Hepatocyte (in vitro differentiated cells): ENCODE data around the gene TOLLIP. TPM values are rescaled to one million over a fixed set of nuclear protein-coding genes. Genes with fewer than 3 reads are reported as not detected.

Experiments
- DNase-seq: peaks from one replicate; pipeline ENCODE4 v3.0.0-alpha.2; 2016; ENCODE audit warnings: low spot score
- H2AFZ ChIP-seq: fragments of 200-600 bp; sonication (generic); 2 replicates; pipeline ENCODE4 v1.6.0; 2016; ENCODE audit warnings: antibody characterized with exemption, mild to moderate bottlenecking
- H3K27ac ChIP-seq: fragments of 200-600 bp; sonication (generic); 2 replicates; pipeline ENCODE4 v1.5.1; 2016; ENCODE audit warnings: mild to moderate bottlenecking
- H3K27me3 ChIP-seq: fragments of 200-600 bp; sonication (generic); 2 replicates; pipeline ENCODE4 v1.6.1; 2016
- H3K36me3 ChIP-seq: fragments of 200-600 bp; sonication (generic); replicated peaks from 2 replicates; pipeline ENCODE4 v1.5.1; 2016; ENCODE audit warnings: low read depth; ENCODE audit not compliant: insufficient read depth
- H3K4me1 ChIP-seq: fragments of 200-600 bp; sonication (generic); 2 replicates; pipeline ENCODE4 v1.5.1; 2016; ENCODE audit warnings: mild to moderate bottlenecking, moderate library complexity; ENCODE audit not compliant: insufficient read depth
- H3K4me2 ChIP-seq: fragments of 200-600 bp; sonication (generic); 2 replicates; pipeline ENCODE4 v1.6.0; 2016
- H3K4me3 ChIP-seq: fragments of 200-600 bp; sonication (generic); 2 replicates; pipeline ENCODE4 v1.5.1; 2016; ENCODE audit warnings: mild to moderate bottlenecking
- H3K79me2 ChIP-seq: fragments of 200-600 bp; sonication (generic); 2 replicates; pipeline ENCODE4 v1.6.0; 2017; ENCODE audit warnings: mild to moderate bottlenecking
- H3K9me2 ChIP-seq: fragments of 200-600 bp; sonication (generic); replicated peaks from 2 replicates; pipeline ENCODE4 v1.6.0; 2017; ENCODE audit warnings: mild to moderate bottlenecking; ENCODE audit not compliant: insufficient read depth
- H3K9me3 ChIP-seq: fragments of 200-600 bp; sonication (generic); 2 replicates; pipeline ENCODE4 v1.5.1; 2016; ENCODE audit warnings: low read depth, mild to moderate bottlenecking
- H4K20me1 ChIP-seq: fragments of 200-600 bp; sonication (generic); 2 replicates; pipeline ENCODE4 v1.6.0; 2016; ENCODE audit warnings: mild to moderate bottlenecking; ENCODE audit not compliant: insufficient read depth, poor library complexity, severe bottlenecking
- EZH2 ChIP-seq: fragments of 200-600 bp; sonication (generic); IDR thresholded peaks from 2 replicates; pipeline ENCODE4 v1.6.1; 2016; ENCODE audit warnings: antibody characterized with exemption, mild to moderate bottlenecking, borderline replicate concordance
- EZH2phosphoT487 ChIP-seq: fragments of 200-600 bp; sonication (generic); IDR thresholded peaks from one replicate; pipeline ENCODE4 v1.6.1; 2018; ENCODE audit warnings: antibody characterized with exemption, mild to moderate bottlenecking, low read depth, moderate library complexity; ENCODE audit not compliant: unreplicated experiment, severe bottlenecking
- WGBS: methylation state at CpG from one replicate; pipeline ENCODE4 v1.1.6; 2016; ENCODE audit warnings: low lambda C conversion rate; ENCODE audit errors: missing lambda C conversion rate; 5-methylcytosine and 5-hydroxymethylcytosine counted together
- polyA plus RNA-seq: library from polyadenylated mRNA; unstranded; fragments of >200 nt; fragmentation: Nextera tagmentation; extraction: Ambion mirVana; gene quantifications from 2 replicates; pipeline ENCODE4 v1.2.1, GENCODE V29; 2016
- total RNA-seq: library from RNA; depleted of rRNA; stranded (reverse); fragments of >200 nt; gene quantifications from 2 replicates; pipeline ENCODE4 v1.2.3, GENCODE V29; 2014
- TF ChIP-seq, protein P1 (sequence below): fragments of 200-600 bp; sonication (generic); IDR thresholded peaks from 2 replicates; pipeline ENCODE4 v1.5.1; 2016; ENCODE audit warnings: antibody characterized with exemption, mild to moderate bottlenecking; ENCODE audit not compliant: poor library complexity

The TOLLIP gene
- total and polyA plus RNA-seq, 2 experiments from 2014 or later, result 33.3 to 80.9 TPM

- Histone ChIP-seq H3K4me3 (no peak overlapping the region), H3K27me3 (peaks cover 4% of the 10 kb centered on the region), H2AFZ (no peak overlapping the region), H3K9me3 (no peaks in the 10 kb centered on the region), H3K9me2 (no peaks in the 10 kb centered on the region), H3K4me2 (peak overlapping the region; percentile 97), H3K79me2 (no peaks in the 10 kb centered on the region), H3K4me1 (peaks cover 24% of the 10 kb centered on the region), H3K27ac (no peak overlapping the region), H4K20me1 (no peaks in the 10 kb centered on the region), H3K36me3 (no peaks in the 10 kb centered on the region)
- no peak for TF ChIP-seq EZH2phosphoT487
- TF ChIP-seq, protein P1, sequence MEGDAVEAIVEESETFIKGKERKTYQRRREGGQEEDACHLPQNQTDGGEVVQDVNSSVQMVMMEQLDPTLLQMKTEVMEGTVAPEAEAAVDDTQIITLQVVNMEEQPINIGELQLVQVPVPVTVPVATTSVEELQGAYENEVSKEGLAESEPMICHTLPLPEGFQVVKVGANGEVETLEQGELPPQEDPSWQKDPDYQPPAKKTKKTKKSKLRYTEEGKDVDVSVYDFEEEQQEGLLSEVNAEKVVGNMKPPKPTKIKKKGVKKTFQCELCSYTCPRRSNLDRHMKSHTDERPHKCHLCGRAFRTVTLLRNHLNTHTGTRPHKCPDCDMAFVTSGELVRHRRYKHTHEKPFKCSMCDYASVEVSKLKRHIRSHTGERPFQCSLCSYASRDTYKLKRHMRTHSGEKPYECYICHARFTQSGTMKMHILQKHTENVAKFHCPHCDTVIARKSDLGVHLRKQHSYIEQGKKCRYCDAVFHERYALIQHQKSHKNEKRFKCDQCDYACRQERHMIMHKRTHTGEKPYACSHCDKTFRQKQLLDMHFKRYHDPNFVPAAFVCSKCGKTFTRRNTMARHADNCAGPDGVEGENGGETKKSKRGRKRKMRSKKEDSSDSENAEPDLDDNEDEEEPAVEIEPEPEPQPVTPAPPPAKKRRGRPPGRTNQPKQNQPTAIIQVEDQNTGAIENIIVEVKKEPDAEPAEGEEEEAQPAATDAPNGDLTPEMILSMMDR, result no peak
- no peak for TF ChIP-seq EZH2
- no peak for DNase-seq
- WGBS, result 93% methylated on average over 10 of the region's 10 CpGs
These were observed 25.9 kb upstream of the TOLLIP start for GRCh38 chr11:1335264-1335810.

DNA sequence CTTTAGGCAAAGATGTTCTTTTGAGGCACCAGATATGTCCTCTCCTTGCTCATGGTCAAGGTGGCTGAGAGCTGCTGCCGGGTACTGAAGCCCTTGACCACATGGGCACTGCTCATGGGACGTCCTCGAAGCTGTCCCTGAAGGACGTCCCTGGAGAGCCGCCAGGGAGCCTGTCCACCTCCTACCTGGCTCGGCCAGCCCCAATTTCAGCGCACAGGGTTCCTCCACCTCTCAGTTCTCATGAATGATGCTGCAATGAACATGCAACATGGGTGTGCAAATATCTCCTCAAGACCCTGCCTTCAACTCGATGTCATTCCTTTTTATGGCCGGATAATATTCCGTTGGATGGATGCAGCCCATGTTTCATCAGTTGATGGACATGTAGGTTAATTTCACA is 24.4 kb upstream of the TOLLIP start:
- Histone ChIP-seq H3K4me2 (peak overlapping the region; percentile 61), H3K27ac (no peak overlapping the region), H2AFZ (no peak overlapping the region), H3K79me2 (no peaks in the 10 kb centered on the region), H3K4me1 (peaks cover 24% of the 10 kb centered on the region), H3K9me3 (no peaks in the 10 kb centered on the region), H3K36me3 (no peaks in the 10 kb centered on the region), H3K4me3 (no peak overlapping the region), H3K9me2 (no peaks in the 10 kb centered on the region), H3K27me3 (peaks cover 4% of the 10 kb centered on the region), H4K20me1 (no peaks in the 10 kb centered on the region)
- 94% methylated on average over 10 of the region's 10 CpGs for WGBS
- DNase-seq, result no peak
- no peak for TF ChIP-seq EZH2phosphoT487
- TF ChIP-seq, protein P1, result no peak
- no peak for TF ChIP-seq EZH2

DNA sequence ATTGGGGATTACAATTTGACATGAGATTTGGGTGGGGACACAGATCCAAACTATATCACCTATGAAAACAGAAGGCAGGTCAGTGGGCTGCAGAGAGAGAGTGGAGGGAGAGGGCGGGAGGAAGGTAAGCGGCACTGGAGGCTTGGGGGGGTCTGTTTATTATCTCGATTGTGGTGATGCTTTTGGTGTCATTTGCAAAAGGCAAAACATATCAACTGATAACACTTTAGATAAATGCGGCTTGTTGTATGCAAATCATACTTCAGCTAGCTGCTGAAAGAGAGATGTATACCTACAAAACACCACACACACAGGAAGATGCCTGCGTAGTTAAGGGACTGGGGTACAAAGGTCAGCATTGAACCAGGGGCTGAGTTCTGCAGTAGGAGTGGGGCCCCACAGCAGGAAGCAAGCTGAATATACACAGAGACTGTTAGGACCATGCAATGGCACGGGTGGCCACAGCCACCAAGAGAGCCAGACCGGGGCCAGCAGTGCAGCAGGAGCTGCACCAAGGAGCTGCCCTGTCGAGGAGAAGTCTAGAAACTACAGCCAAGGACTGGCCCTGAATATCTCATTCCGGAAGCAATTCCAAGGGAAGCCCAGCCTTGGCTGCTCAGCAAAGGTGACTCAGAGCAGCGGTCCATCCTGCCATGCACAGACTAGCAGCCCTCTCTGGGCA is 23.8 kb upstream of the TOLLIP start:
- 71% methylated on average over 10 of the region's 10 CpGs for WGBS
- Histone ChIP-seq H3K4me1 (peaks cover 24% of the 10 kb centered on the region), H3K9me3 (no peaks in the 10 kb centered on the region)

More for the DNA sequence above, 23.8 kb upstream of the TOLLIP start:
- TF ChIP-seq EZH2 (no peak), EZH2phosphoT487 (no peak)
- TF ChIP-seq, protein P1, result no peak
- H3K4me3 ChIP-seq, result no peak overlapping the region
- no peaks in the 10 kb centered on the region for H4K20me1 ChIP-seq
- H3K9me2 ChIP-seq, result no peaks in the 10 kb centered on the region
- H3K36me3 ChIP-seq, result no peaks in the 10 kb centered on the region
- H3K27ac ChIP-seq, result peak overlapping the region; percentile 21
- no peak for DNase-seq
- H2AFZ ChIP-seq, result no peak overlapping the region
- no peaks in the 10 kb centered on the region for H3K79me2 ChIP-seq
- peak overlapping the region; percentile 61 for H3K4me2 ChIP-seq
- peaks cover 4% of the 10 kb centered on the region for H3K27me3 ChIP-seq
